ENCODE results near the gene FCHO2.

The FCHO2 gene

DNA sequence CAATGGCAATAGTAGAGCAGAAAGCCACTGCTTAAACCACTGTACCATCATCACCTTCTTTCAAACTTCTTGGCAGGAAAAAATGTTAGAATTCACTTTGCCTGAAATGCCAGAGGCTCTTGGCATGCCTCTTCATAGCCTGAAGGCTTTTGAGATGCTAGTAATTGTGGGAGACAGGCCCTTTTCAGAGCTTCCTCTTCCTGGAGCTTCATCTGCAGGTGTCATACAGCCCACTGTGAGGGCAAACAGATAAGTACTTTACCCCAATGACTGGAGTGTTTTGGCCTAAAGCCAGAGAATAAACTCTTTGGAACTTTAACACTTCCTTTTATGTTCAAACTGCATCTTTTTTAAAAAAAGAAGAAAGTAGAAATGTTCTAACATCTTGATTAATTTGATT, 83.2 kb downstream of the FCHO2 start:
- no peak overlapping the region for H3K4me2 ChIP-seq (ENCODE audit: low read length)
- H3K27ac ChIP-seq (ENCODE audit: low read depth, low read length, poor library complexity, severe bottlenecking) = peak overlapping the region; percentile 1
- no peaks in the 10 kb centered on the region for H3K27me3 ChIP-seq (ENCODE audit: insufficient read depth, low read length)
- H3K79me2 ChIP-seq (ENCODE audit: insufficient read depth, low read length) = no peaks in the 10 kb centered on the region
- H2AFZ ChIP-seq (ENCODE audit: low read length) = no peak overlapping the region
- H4K20me1 ChIP-seq (ENCODE audit: insufficient read depth, low read length) = no peaks in the 10 kb centered on the region
- H3K36me3 ChIP-seq (ENCODE audit: insufficient read depth, low read length) = no peaks in the 10 kb centered on the region
- H3F3A ChIP-seq (ENCODE audit: insufficient read depth, low read length) = no peaks in the 10 kb centered on the region
- no peak overlapping the region for H3K4me3 ChIP-seq (ENCODE audit: low read depth, low read length, poor library complexity, severe bottlenecking)
- TF ChIP-seq, protein P1, sequence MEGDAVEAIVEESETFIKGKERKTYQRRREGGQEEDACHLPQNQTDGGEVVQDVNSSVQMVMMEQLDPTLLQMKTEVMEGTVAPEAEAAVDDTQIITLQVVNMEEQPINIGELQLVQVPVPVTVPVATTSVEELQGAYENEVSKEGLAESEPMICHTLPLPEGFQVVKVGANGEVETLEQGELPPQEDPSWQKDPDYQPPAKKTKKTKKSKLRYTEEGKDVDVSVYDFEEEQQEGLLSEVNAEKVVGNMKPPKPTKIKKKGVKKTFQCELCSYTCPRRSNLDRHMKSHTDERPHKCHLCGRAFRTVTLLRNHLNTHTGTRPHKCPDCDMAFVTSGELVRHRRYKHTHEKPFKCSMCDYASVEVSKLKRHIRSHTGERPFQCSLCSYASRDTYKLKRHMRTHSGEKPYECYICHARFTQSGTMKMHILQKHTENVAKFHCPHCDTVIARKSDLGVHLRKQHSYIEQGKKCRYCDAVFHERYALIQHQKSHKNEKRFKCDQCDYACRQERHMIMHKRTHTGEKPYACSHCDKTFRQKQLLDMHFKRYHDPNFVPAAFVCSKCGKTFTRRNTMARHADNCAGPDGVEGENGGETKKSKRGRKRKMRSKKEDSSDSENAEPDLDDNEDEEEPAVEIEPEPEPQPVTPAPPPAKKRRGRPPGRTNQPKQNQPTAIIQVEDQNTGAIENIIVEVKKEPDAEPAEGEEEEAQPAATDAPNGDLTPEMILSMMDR (IDR thresholded peaks at IDR 0.05; ENCODE audit: low read length) = no peak
- no peak for TF ChIP-seq EZH2 (IDR thresholded peaks at IDR 0.05; ENCODE audit: borderline replicate concordance, low read length)
- no peaks in the 10 kb centered on the region for H3K9me3 ChIP-seq (ENCODE audit: low read length)
- no peak overlapping the region for H3K9ac ChIP-seq (ENCODE audit: low read length)
- H3K9me2 ChIP-seq (ENCODE audit: low read depth, low read length) = no peaks in the 10 kb centered on the region; the same call in 1 of the 2 replicates
- H3K4me1 ChIP-seq (ENCODE audit: insufficient read depth, low read length, severe bottlenecking) = peaks cover 9% of the 10 kb centered on the region

DNA sequence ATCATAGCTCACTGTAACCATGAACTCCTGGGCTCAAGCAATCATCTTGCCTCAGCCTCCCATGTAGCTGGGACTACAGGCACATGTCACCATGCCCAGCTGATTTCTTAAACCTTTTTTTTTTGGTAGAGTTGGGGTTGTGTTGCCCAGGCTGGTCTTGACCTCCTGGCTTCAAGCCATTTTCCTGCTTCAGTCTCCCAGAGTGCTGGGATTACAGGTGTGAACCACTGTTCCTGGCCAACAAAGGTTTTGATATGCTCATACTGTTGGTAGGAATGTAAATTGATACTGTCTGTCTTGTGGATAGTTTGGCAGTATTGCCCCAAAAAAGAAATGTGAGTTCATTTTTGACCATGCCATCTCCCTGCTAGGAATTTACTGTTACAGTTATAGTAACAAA, 87.2 kb downstream of the FCHO2 start:
- Histone ChIP-seq H3K27me3 (ENCODE audit: insufficient read depth, low read length) (no peaks in the 10 kb centered on the region), H3K4me2 (ENCODE audit: low read length) (no peak overlapping the region), H3K9me2 (ENCODE audit: low read depth, low read length) (no peaks in the 10 kb centered on the region), H3K36me3 (ENCODE audit: insufficient read depth, low read length) (peaks cover 3% of the 10 kb centered on the region; the same call in 1 of the 2 replicates), H3F3A (ENCODE audit: insufficient read depth, low read length) (no peaks in the 10 kb centered on the region), H3K27ac (ENCODE audit: low read depth, low read length, poor library complexity, severe bottlenecking) (no peak overlapping the region), H4K20me1 (ENCODE audit: insufficient read depth, low read length) (no peaks in the 10 kb centered on the region), H3K4me1 (ENCODE audit: insufficient read depth, low read length, severe bottlenecking) (peaks cover 9% of the 10 kb centered on the region), H3K4me3 (ENCODE audit: low read depth, low read length, poor library complexity, severe bottlenecking) (no peak overlapping the region), H3K9ac (ENCODE audit: low read length) (no peak overlapping the region), H3K79me2 (ENCODE audit: insufficient read depth, low read length) (no peaks in the 10 kb centered on the region), H3K9me3 (ENCODE audit: low read length) (peaks cover 8% of the 10 kb centered on the region), H2AFZ (ENCODE audit: low read length) (no peak overlapping the region)
- TF ChIP-seq, protein P1 (IDR thresholded peaks at IDR 0.05; ENCODE audit: low read length) = no peak
- no peak for TF ChIP-seq EZH2 (IDR thresholded peaks at IDR 0.05; ENCODE audit: borderline replicate concordance, low read length)

DNA sequence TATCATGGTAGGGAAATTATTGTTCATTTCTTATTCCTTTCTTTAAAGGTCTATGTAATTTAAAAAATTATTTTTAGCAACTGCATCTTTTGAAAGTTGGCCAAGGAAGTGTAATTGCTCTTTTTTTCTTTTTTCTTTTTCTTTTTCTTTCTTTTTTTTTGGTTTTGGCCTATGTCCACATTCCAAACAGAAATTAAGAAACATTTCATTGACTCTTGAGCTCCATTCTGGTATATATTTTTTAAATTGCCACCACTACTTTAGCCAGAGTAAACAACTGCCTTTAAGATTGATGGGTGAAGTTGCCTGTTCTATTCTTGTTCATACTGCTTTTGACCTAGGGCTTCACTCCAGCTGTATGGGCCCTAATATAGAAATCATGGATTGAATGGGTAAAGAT, 88.7 kb downstream of the FCHO2 start:
- Histone ChIP-seq H3F3A (ENCODE audit: insufficient read depth, low read length) (no peaks in the 10 kb centered on the region), H3K9ac (ENCODE audit: low read length) (no peak overlapping the region), H3K79me2 (ENCODE audit: insufficient read depth, low read length) (no peaks in the 10 kb centered on the region), H3K9me3 (ENCODE audit: low read length) (peaks cover 8% of the 10 kb centered on the region), H3K4me1 (ENCODE audit: insufficient read depth, low read length, severe bottlenecking) (no peaks in the 10 kb centered on the region), H3K4me3 (ENCODE audit: low read depth, low read length, poor library complexity, severe bottlenecking) (no peak overlapping the region), H3K4me2 (ENCODE audit: low read length) (no peak overlapping the region), H3K27me3 (ENCODE audit: insufficient read depth, low read length) (no peaks in the 10 kb centered on the region), H3K36me3 (ENCODE audit: insufficient read depth, low read length) (peaks cover 3% of the 10 kb centered on the region; the same call in 1 of the 2 replicates), H2AFZ (ENCODE audit: low read length) (no peak overlapping the region), H4K20me1 (ENCODE audit: insufficient read depth, low read length) (no peaks in the 10 kb centered on the region), H3K27ac (ENCODE audit: low read depth, low read length, poor library complexity, severe bottlenecking) (no peak overlapping the region), H3K9me2 (ENCODE audit: low read depth, low read length) (no peaks in the 10 kb centered on the region)
- TF ChIP-seq, protein P1 (IDR thresholded peaks at IDR 0.05; ENCODE audit: low read length) = no peak
- TF ChIP-seq EZH2 (IDR thresholded peaks at IDR 0.05; ENCODE audit: borderline replicate concordance, low read length) = no peak
